Activated effector memory CD4-positive, alpha-beta T cell treated with anti-CD3 and anti-CD28 coated beads, Interleukin-2, amount 50 U/mL, for 16 hours (primary cell): ENCODE measurements around the gene TNP2.
A peak's percentile ranks its signal among the peaks of the same experiment; 100 is the strongest.

Source experiments
- DNase-seq: peaks from one replicate; pipeline ENCODE4 v3.0.0-alpha.2; 2020

Gene TNP2

GRCh38 chr16:11276896-11277593 is 7.9 kb upstream of the TNP2 start:
- DNase-seq: no peak

DNA sequence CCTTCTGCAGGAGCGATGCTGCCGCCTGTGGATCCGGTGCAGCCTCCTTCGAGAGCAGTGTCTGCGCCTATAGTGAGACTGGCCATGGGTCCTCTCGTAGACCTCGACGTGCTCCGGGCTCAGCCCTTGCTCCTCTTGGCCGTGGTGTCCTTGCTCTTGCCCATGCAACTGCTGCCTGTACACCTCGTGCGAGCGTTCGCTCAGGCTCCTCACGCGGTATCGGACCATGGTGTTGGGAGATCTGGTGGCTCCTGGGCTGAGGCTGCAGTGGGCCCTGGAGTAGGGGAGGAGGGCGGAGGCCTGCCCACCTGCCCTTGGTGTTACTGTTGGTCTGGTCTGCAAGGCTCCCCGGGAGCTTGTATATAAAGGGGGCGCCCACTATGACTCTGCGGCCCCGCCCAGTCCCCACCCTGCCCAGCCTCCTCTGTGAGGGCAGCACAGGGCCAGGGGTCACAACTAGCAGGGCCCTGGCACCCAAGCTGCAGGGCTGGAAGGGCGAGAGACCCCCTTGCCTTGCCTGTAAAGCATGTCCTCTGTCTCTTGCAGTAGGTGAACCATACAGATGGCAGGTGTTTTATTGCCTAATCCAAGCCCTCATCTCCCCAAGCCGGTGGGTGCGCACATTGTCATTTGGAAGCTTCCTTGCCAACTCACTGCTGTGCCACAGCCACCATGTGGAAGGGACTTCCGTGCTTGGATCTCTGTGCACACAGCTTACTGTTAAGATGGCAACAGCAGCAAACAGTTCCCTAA is 7.2 kb upstream of the TNP2 start, which contains the start of gene PRM2:
Gene PRM2, minus strand, starts transcription at position 338 of the 753 bp plus-strand sequence. Its CDS starts 110 bp downstream, at position 228.
- DNase-seq: no peak

DNA sequence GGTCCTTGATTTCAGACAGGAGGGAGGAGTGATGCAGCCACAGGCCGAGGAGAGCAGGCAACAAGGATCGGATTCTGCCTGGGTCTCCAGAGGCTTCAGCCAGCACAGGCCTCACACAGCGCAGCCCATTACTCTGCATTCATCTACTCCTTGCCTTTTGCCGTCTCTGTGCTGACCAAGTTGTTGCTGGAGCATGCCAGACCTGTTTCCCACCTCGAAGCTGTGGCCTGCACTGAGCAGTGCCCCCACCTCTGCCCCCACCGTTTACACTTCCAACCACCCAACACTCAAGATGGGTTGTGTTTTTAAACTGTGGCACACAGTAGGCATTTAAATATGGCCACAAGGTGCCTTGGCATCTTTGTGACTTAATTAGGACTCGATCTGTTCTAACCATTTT is 5.8 kb upstream of the TNP2 start:
- DNase-seq: no peak

- DNase-seq: no peak
These were observed 4.7 kb upstream of the TNP2 start for GRCh38 chr16:11273721-11274324.

DNA sequence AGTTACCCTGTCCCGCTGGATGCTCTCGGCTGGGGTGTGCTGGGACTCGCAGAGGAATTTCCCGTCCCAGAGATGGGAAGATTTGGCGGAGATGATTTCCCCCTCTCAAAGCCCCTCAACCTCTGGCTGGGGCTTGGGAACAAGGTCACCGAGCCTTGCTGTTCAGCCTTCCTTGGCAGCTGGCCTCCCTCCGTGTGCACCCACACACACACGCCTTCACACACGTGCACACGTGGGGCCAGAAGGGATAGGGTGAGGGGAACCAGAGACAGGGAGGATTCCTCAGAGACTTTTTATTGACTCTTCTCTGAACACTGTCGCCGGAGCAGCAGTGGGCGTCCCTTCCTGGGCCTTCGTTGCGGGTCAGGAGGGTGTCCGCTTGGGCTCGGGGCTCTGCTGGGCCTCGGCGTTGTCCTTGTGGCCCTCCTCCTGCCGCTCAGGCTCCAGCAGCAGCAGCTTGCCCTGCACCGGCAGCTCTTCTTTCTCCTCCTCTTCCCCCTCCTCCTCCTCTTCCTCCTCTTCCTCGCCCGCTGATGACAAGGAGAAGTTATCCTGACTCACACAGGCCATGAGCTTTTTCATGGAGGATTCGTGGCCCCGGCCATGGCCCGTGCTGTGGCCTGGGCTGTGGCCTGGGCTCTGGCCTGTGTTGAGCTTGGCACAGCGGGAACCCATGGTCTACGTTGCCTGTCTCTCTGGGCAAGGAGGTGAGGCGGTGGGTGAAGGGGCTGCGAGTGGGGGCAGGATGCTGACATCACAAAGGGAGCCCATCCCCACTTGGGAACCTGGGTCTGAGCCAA is 4.0 kb upstream of the TNP2 start, which contains the start of gene PRM3:
Gene PRM3, minus strand, starts transcription at position 709 of the 800 bp plus-strand sequence. Its CDS starts 34 bp downstream, at position 675.
- DNase-seq: no peak

- no peak for DNase-seq
These were observed 3.4 kb upstream of the TNP2 start for GRCh38 chr16:11272484-11272883.

DNA sequence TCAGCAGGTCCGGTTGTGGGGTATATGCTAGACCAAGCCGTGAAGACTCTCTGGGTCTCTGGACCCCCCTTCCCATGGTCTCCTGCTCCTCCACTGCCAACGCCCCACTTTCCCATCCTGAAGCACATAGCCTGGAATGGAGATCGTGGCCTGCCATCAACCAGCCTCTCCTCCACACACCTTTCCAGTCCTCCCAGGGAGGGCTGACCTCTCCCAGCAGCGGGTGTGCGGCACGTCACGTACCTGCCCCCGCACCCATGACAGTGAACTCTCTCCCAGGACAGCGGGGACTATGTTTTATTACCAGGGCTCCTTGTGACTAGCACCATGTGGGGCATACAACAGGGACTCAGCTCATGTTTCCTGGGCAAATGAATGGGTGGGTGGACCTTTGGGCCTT is 2.5 kb upstream of the TNP2 start:
- no peak for DNase-seq

DNA sequence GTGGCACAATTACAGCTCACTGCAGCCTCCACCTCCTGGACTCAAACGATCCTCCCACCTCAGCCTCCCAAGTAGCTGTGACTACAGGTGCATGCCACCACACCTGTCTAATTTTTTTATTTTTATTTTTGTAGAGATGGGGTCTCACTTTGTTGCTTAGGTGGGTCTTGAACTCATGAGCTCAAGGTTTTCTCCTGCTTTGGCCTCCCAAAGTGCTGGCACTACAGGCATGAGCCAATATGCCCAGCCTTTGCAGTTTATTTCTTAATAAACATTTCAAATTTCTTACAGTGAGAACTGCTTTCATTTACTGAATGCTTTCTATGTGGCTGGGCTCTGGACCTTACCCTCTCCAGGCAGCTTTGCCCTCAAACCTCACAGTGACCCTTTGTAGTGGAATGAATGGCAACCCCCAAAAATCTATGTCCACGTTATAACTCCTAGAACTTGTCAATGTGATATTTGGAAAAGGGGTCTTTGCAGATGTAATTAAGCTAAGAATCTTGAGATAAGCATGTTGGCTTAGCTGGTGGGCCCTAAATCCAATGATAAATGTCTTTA is 1.6 kb upstream of the TNP2 start:
- no peak for DNase-seq

GRCh38 chr16:11265124-11265523 is 4.0 kb downstream of the TNP2 start:
- no peak for DNase-seq

DNA sequence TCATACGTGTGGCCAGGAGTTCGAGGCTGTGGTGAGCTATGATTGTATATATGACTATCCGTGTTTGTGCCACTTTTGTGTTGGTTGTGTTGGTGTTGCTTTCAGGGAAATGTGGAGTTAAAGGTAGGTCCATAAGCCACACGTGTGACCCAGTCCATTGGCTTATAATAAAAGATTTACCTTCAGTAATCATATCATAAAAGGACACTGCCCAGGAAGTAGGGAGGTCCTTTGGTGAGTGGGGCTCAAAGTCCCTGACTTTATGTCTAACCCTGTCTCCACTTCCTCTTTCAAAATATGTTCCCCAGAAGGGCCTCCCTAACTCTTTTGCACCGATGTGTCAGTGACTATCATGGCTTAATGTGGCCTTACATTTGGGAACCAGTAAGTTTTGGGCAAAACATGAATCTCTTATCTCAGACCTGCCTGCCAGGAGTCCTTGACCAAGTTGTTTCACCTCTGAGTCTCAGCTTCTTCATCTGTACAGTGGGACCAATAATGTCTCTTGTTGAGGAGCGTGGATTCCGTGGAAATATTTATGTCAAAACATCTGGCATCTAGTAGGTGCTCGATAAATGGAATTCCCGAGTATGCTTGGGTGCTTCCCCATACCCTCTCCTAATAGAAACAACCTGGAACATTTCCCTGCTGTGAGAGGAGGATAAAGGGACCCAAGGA is 4.8 kb downstream of the TNP2 start:
- DNase-seq: no peak

- peak; percentile 82 for DNase-seq
These were observed 5.4 kb downstream of the TNP2 start for GRCh38 chr16:11263737-11264136.

DNA sequence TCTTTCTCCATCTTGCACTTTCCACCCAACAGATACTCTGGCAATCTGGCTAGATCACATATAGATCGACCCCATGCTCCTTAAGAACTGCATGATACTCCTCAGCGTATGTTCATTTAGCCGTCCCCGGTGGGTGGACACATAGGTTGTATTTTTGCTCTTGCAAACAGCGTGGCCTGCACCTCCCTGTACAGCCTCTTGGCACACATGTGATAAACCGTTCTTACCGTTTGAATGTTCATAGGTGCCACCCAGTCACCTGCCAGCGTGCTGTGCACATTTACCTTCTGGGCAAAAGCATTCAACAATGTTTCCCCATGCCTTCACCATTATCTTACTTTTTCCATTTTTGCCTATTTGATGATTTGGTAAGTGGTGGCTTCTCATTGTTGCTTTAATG is 6.2 kb downstream of the TNP2 start:
- DNase-seq: no peak

GRCh38 chr16:11260596-11260966 is 8.5 kb downstream of the TNP2 start:
- DNase-seq: no peak

GRCh38 chr16:11259655-11260595 is 9.2 kb downstream of the TNP2 start:
- DNase-seq: no peak

- peak; percentile 73 for DNase-seq
These were observed 10.3 kb downstream of the TNP2 start for GRCh38 chr16:11258553-11259492.

- DNase-seq: peak; percentile 84
These were observed 11.8 kb downstream of the TNP2 start for GRCh38 chr16:11257131-11257938.

- peak; percentile 81 for DNase-seq
These were observed 12.4 kb downstream of the TNP2 start for GRCh38 chr16:11256661-11257130.
